Stimulated activated CD8-positive, alpha-beta memory T cell treated with anti-CD3 and anti-CD28 coated beads, Interleukin-2, amount 100 ng/mL, for 1 hour (primary cell): ENCODE measurements around the gene PDF.

Experiments
- DNase-seq, 2 donors: peaks; one replicate each; pipeline ENCODE4 v3.0.0-alpha.2; 2020; ENCODE audit warnings: low read depth in 2 of 2

Gene PDF

DNA sequence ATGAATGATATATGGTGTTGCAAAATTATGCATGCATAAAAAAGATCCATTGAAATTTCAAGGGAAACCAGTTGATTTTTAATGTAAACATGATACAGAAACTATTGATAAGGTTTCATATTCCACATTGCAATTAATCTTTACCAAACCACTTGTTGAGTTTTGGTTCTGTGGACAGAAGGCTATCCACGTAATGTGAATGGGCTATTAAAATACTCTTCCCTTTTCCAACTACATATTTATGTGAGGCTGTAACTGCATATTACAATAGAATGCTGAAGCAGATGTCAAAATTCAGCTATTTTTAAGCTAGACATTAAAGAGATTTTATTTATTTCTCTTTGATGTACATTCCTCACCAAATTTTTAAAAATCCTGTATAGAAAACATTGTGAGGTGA, 53.0 kb downstream of the PDF start:
- DNase-seq = no peak
